GF-D8 (cell line): ENCODE data around the gene CCL14.
"Not testable (repeated sequence)": the region's sequence is repeated elsewhere in the genome, so short reads cannot be mapped to it uniquely, and the experiment has no call there.

Source experiments
- DNase-seq: peaks from one replicate; lab custom pipeline; 2025; lab: John Stamatoyannopoulos, UW

Gene CCL14

DNA sequence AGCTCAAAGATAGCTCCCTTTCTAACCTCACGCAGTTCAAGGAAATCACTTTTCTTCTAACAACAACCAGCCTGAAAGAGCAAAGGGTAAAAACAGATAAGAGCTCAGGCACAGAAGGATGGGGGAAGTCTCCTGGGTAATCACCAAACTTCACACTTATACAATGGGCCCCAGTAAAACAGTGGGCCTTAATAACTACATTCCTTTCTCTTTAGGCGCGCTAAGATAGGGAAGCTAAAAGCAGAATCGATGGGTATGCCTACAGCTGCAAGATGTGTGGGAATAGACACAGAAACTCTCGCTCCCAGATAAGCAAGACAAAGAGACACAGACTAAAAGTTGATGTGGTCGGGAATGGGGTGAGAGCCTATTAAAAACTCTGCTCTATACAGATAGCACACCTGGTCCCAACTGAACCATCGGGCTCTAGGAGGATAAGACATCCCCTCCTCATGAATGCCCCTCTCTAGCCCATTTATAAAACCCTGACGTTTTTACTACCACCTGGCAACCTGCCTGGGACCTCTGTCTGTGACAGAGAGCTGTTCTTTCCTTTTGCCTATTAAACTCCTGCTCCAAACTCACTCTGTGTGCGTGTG lies 43.8 kb downstream of the CCL14 start:
- no peak for DNase-seq

- DNase-seq, result not testable (repeated sequence)
These were observed 48.0 kb downstream of the CCL14 start for GRCh38 chr17:35938492-35938891.

DNA sequence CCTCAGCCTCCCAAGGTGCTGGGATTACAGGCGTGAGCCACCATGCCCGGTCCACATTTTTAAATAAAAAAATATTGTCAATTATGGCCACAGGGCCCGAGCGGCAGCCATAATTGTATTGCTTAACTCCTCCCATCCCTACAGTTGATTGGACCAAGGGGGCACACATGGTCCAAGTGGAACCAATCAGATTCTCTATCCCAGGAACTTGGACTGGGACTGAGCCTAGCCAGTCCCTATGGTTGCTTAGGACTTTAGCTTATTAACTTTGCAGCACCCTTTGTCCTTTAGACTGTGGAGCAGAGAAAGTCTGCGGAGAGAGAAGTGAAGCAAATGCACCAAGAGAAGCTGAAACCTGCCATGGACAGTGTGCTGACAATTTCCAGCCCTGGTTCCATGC lies 50.5 kb downstream of the CCL14 start:
- DNase-seq, result no peak

- DNase-seq, result no peak
These were observed 51.8 kb downstream of the CCL14 start for GRCh38 chr17:35934760-35935159.
